ENCODE results near the gene MYCN. TPM values are rescaled to one million over a fixed set of nuclear protein-coding genes. Genes with fewer than 3 reads are reported as not detected.

Gene MYCN
- polyA plus RNA-seq, 1 of the 3 experiments (the other 2 are of a cell fraction), result 0.03 TPM

DNA sequence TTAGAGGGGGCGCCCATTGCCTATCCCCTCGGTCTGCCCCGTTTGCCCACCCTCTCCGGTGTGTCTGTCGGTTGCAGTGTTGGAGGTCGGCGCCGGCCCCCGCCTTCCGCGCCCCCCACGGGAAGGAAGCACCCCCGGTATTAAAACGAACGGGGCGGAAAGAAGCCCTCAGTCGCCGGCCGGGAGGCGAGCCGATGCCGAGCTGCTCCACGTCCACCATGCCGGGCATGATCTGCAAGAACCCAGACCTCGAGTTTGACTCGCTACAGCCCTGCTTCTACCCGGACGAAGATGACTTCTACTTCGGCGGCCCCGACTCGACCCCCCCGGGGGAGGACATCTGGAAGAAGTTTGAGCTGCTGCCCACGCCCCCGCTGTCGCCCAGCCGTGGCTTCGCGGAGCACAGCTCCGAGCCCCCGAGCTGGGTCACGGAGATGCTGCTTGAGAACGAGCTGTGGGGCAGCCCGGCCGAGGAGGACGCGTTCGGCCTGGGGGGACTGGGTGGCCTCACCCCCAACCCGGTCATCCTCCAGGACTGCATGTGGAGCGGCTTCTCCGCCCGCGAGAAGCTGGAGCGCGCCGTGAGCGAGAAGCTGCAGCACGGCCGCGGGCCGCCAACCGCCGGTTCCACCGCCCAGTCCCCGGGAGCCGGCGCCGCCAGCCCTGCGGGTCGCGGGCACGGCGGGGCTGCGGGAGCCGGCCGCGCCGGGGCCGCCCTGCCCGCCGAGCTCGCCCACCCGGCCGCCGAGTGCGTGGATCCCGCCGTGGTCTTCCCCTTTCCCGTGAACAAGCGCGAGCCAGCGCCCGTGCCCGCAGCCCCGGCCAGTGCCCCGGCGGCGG, 1.7 kb downstream of the MYCN start:
- peak; percentile 82 for DNase-seq

GRCh38 chr2:15942711-15943345, 2.5 kb downstream of the MYCN start:
- Histone ChIP-seq H3K27ac (ENCODE audit: low read depth in 2 of 2, low read length in 1 of 2) (peak overlapping the region in 1 of 2 experiments; percentile 30; a peak in 1 of 4 replicates), H3K9me3 (no peaks in the 10 kb centered on the region), H3K9ac (no peak overlapping the region), H3K27me3 (ENCODE audit: insufficient read depth) (peaks cover 41% of the 10 kb centered on the region), H3K4me3 (ENCODE audit: low read depth in 2 of 2, low read length in 1 of 2) (peak overlapping the region; percentile 43 to 53; a peak in 3 of 4 replicates), H3K9me2 (no peaks in the 10 kb centered on the region), H3K4me2 (no peak overlapping the region), H3K36me3 (replicated peaks in 1 of 2; ENCODE audit: control insufficient read depth in 1 of 2, insufficient read depth in 2 of 2, low read length in 1 of 2) (no peaks in the 10 kb centered on the region), H3K79me2 (ENCODE audit: insufficient read depth) (no peaks in the 10 kb centered on the region), H3F3A (replicated peaks; ENCODE audit: insufficient read depth) (no peaks in the 10 kb centered on the region), H3K4me1 (ENCODE audit: control insufficient read depth in 1 of 2, insufficient read depth in 2 of 2, low read depth in 1 of 2, low read length in 1 of 2) (peaks cover 0 to 31% of the 10 kb centered on the region in 2 experiments; a peak in 2 of 4 replicates), H2AFZ (ENCODE audit: low read depth) (no peak overlapping the region), H4K20me1 (ENCODE audit: insufficient read depth) (no peaks in the 10 kb centered on the region)
- DNase-seq, result no peak
- POLR2A ChIA-PET, result interaction anchor here (1.7 to 1.8 kb wide), 2 partner anchors 151 to 379 kb away, joined by 5 to 6 read pairs; no protein-coding TSS in a partner anchor
- CTCF ChIA-PET, result interaction anchor here (0.7 to 8.1 kb wide), 38 partner anchors 8 to 666 kb away, joined by 3 to 236 read pairs (median 5); no protein-coding TSS in a partner anchor
- WGBS (ENCODE audit: low lambda C conversion rate), result 18% methylated on average over 19 of the region's 34 CpGs
- no peak for TF ChIP-seq POLR2AphosphoS5 (IDR thresholded peaks at IDR 0.05; ENCODE audit: low read depth, low read length)
- no peak for TF ChIP-seq MXI1 (IDR thresholded peaks at IDR 0.05; ENCODE audit: low read depth, low read length)
- TF ChIP-seq TEAD4 (IDR thresholded peaks at IDR 0.05; ENCODE audit: borderline replicate concordance, insufficient read depth), result no peak
- no peak for TF ChIP-seq TAF1 (IDR thresholded peaks at IDR 0.05; ENCODE audit: borderline replicate concordance, low read depth, low read length)
- TF ChIP-seq YY1 (IDR thresholded peaks at IDR 0.05; ENCODE audit: low read depth), result no peak
- no peak for TF ChIP-seq RXRA (IDR thresholded peaks at IDR 0.05; ENCODE audit: borderline replicate concordance, low read depth)
- no peak for TF ChIP-seq GABPA (IDR thresholded peaks at IDR 0.05; ENCODE audit: low read depth)
- no peak for TF ChIP-seq RAD21 (IDR thresholded peaks at IDR 0.05; ENCODE audit: low read length)
- TF ChIP-seq MEF2A (IDR thresholded peaks at IDR 0.05; ENCODE audit: borderline replicate concordance, low read depth), result no peak
- no peak for TF ChIP-seq RCOR1 (IDR thresholded peaks at IDR 0.05; ENCODE audit: low read length)
- TF ChIP-seq EP300 (IDR thresholded peaks at IDR 0.05; ENCODE audit: borderline replicate concordance in 1 of 2, low read depth in 1 of 2, low read length in 1 of 2), result no peak
- no peak for TF ChIP-seq GATA2 (CRISPR knock-in tag; IDR thresholded peaks at IDR 0.05)
- no peak for TF ChIP-seq NRF1 (IDR thresholded peaks at IDR 0.05; ENCODE audit: low read depth, low read length)
- TF ChIP-seq CHD2 (IDR thresholded peaks at IDR 0.05; ENCODE audit: low read length, partially characterized antibody), result no peak
- TF ChIP-seq USF1 (IDR thresholded peaks at IDR 0.05; ENCODE audit: borderline replicate concordance, low read depth), result no peak
- no peak for TF ChIP-seq FOXM1 (IDR thresholded peaks at IDR 0.05; ENCODE audit: low read depth)

More for the DNA sequence above, 1.7 kb downstream of the MYCN start:
- Histone ChIP-seq H3K4me2 (peak overlapping the region; percentile 66; the same call in 1 of the 2 replicates), H3F3A (replicated peaks; ENCODE audit: insufficient read depth) (no peaks in the 10 kb centered on the region), H3K4me1 (ENCODE audit: control insufficient read depth in 1 of 2, insufficient read depth in 2 of 2, low read depth in 1 of 2, low read length in 1 of 2) (peaks cover 0 to 31% of the 10 kb centered on the region in 2 experiments; a peak in 2 of 4 replicates), H3K27me3 (ENCODE audit: insufficient read depth) (peaks cover 41% of the 10 kb centered on the region), H3K9ac (no peak overlapping the region), H2AFZ (ENCODE audit: low read depth) (no peak overlapping the region), H3K9me3 (no peaks in the 10 kb centered on the region), H3K27ac (ENCODE audit: low read depth in 2 of 2, low read length in 1 of 2) (peak overlapping the region in 1 of 2 experiments; percentile 60; a peak in 1 of 4 replicates), H3K36me3 (replicated peaks in 1 of 2; ENCODE audit: control insufficient read depth in 1 of 2, insufficient read depth in 2 of 2, low read length in 1 of 2) (no peaks in the 10 kb centered on the region), H4K20me1 (ENCODE audit: insufficient read depth) (no peaks in the 10 kb centered on the region), H3K79me2 (ENCODE audit: insufficient read depth) (no peaks in the 10 kb centered on the region), H3K4me3 (ENCODE audit: low read depth in 2 of 2, low read length in 1 of 2) (peak overlapping the region in 1 of 2 experiments; percentile 53; a peak in 3 of 4 replicates), H3K9me2 (no peaks in the 10 kb centered on the region)
- CTCF ChIA-PET, result interaction anchor here (0.7 to 8.1 kb wide), 38 partner anchors 9 to 815 kb away, joined by 3 to 236 read pairs (median 5); no protein-coding TSS in a partner anchor
- TF ChIP-seq USF1 (IDR thresholded peaks at IDR 0.05; ENCODE audit: borderline replicate concordance, low read depth) (no peak), SIN3A (IDR thresholded peaks at IDR 0.05; ENCODE audit: borderline replicate concordance, low read depth, low read length) (no peak), GABPA (IDR thresholded peaks at IDR 0.05; ENCODE audit: low read depth) (no peak), FOXJ3 (CRISPR knock-in tag; IDR thresholded peaks at IDR 0.05) (no peak), TEAD4 (IDR thresholded peaks at IDR 0.05; ENCODE audit: borderline replicate concordance, insufficient read depth) (no peak), CHD2 (IDR thresholded peaks at IDR 0.05; ENCODE audit: low read length, partially characterized antibody) (no peak)
- TF ChIP-seq, protein P1, sequence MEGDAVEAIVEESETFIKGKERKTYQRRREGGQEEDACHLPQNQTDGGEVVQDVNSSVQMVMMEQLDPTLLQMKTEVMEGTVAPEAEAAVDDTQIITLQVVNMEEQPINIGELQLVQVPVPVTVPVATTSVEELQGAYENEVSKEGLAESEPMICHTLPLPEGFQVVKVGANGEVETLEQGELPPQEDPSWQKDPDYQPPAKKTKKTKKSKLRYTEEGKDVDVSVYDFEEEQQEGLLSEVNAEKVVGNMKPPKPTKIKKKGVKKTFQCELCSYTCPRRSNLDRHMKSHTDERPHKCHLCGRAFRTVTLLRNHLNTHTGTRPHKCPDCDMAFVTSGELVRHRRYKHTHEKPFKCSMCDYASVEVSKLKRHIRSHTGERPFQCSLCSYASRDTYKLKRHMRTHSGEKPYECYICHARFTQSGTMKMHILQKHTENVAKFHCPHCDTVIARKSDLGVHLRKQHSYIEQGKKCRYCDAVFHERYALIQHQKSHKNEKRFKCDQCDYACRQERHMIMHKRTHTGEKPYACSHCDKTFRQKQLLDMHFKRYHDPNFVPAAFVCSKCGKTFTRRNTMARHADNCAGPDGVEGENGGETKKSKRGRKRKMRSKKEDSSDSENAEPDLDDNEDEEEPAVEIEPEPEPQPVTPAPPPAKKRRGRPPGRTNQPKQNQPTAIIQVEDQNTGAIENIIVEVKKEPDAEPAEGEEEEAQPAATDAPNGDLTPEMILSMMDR (IDR thresholded peaks at IDR 0.05), result no peak
- 2% methylated on average over 25 of the region's 98 CpGs for WGBS (ENCODE audit: low lambda C conversion rate)
- POLR2A ChIA-PET, result interaction anchor here (1.7 to 1.8 kb wide), 2 partner anchors 152 to 380 kb away, joined by 5 to 6 read pairs; no protein-coding TSS in a partner anchor
